PC-3 (cell line): Measurements from ENCODE around the gene TMOD2. TPM values are rescaled to one million over a fixed set of nuclear protein-coding genes. Genes with fewer than 3 reads are reported as not detected.

Source experiments
- ATAC-seq: fragments of 200-7000 bp; cut with Tn5 transposase; 2 replicates; pipeline ENCODE4 v1.9.1; 2020; ENCODE audit warnings: mild to moderate bottlenecking, moderate library complexity
- BruUV-seq: library from RNA; stranded (reverse); fragments of 400-500 nt; replicated peaks from 2 replicates; lab custom pipeline; 2021; lab: Mats Ljungman, UMichigan
- CTCF ChIA-PET: fragments of 300-600 bp; sonication (Branson Sonifier 250); formaldehyde crosslinking; loops from one replicate; lab custom pipeline; 2022; ENCODE audit warnings: antibody characterized with exemption; lab: Charles Lee
- POLR2A ChIA-PET: fragments of 300-600 bp; sonication (Branson Sonifier 250); formaldehyde crosslinking; loops from one replicate; lab custom pipeline; 2022; ENCODE audit warnings: antibody characterized with exemption; ENCODE audit not compliant: unreplicated experiment; lab: Charles Lee
- DNase-seq: peaks from one replicate; pipeline ENCODE4 v3.0.0-alpha.2; 2015
- H2AFZ ChIP-seq: fragments of 300-600 bp; sonication (generic); 2 replicates; pipeline ENCODE4 v1.6.0; 2016; ENCODE audit warnings: antibody characterized with exemption, low read length
- H3F3A ChIP-seq: fragments of 300-600 bp; sonication (generic); one replicate; pipeline ENCODE4 v1.6.0; 2017; ENCODE audit warnings: antibody characterized with exemption, low read length, control low read depth, mild to moderate bottlenecking; ENCODE audit not compliant: unreplicated experiment
- H3K27ac ChIP-seq: fragments of 300-600 bp; sonication (generic); 2 replicates; pipeline ENCODE4 v1.5.1; 2016; ENCODE audit warnings: mild to moderate bottlenecking, low read length
- H3K27me3 ChIP-seq: fragments of 300-600 bp; sonication (generic); 2 replicates; pipeline ENCODE4 v1.6.1; 2016; ENCODE audit warnings: low read length, mixed read lengths
- H3K36me3 ChIP-seq: fragments of 300-600 bp; sonication (generic); 2 replicates; pipeline ENCODE4 v1.6.1; 2016; ENCODE audit warnings: low read depth, mixed run types, low read length, mixed read lengths
- H3K4me1 ChIP-seq: fragments of 300-600 bp; sonication (generic); 2 replicates; pipeline ENCODE4 v1.5.1; 2016; ENCODE audit warnings: low read length; ENCODE audit not compliant: insufficient read depth
- H3K4me2 ChIP-seq: fragments of 300-600 bp; sonication (generic); 2 replicates; pipeline ENCODE4 v1.6.0; 2016; ENCODE audit warnings: low read length
- H3K4me3 ChIP-seq: fragments of 300-600 bp; sonication (generic); 2 replicates; pipeline ENCODE4 v1.5.1; 2016; ENCODE audit warnings: mild to moderate bottlenecking, low read length, mixed read lengths
- H3K79me2 ChIP-seq: fragments of 300-600 bp; sonication (generic); 2 replicates; pipeline ENCODE4 v1.6.1; 2017; ENCODE audit warnings: low read length, mixed read lengths
- H3K9ac ChIP-seq: fragments of 300-600 bp; sonication (generic); 2 replicates; pipeline ENCODE4 v1.6.0; 2016; ENCODE audit warnings: mild to moderate bottlenecking, low read length
- H3K9me2 ChIP-seq: fragments of 300-600 bp; sonication (generic); replicated peaks from 2 replicates; pipeline ENCODE4 v1.6.1; 2016; ENCODE audit warnings: mixed run types, low read length, mixed read lengths
- H3K9me3 ChIP-seq: fragments of 300-600 bp; sonication (generic); 2 replicates; pipeline ENCODE4 v1.6.1; 2016; ENCODE audit warnings: low read length, mixed read lengths
- H4K20me1 ChIP-seq: fragments of 300-600 bp; sonication (generic); 2 replicates; pipeline ENCODE4 v1.6.1; 2016; ENCODE audit warnings: low read length, mixed read lengths
- CTCF ChIP-seq: fragments of 300-600 bp; sonication (generic); conservative IDR thresholded peaks from 2 replicates; pipeline ENCODE4 v1.5.1; 2017; ENCODE audit warnings: antibody characterized with exemption, low read depth, mild to moderate bottlenecking, low read length
- EZH2 ChIP-seq: fragments of 300-600 bp; sonication (generic); IDR thresholded peaks from one replicate; pipeline ENCODE4 v1.6.1; 2017; ENCODE audit warnings: antibody characterized with exemption, mild to moderate bottlenecking, low read length; ENCODE audit not compliant: unreplicated experiment
- EZH2phosphoT487 ChIP-seq: fragments of 300-600 bp; sonication (generic); IDR thresholded peaks from 2 replicates; pipeline ENCODE4 v1.6.1; 2018; ENCODE audit warnings: mild to moderate bottlenecking, antibody characterized with exemption, low read length, borderline replicate concordance
- intact Hi-C: fragments of 100-400 bp; cut with micrococcal nuclease; formaldehyde crosslinking; loops from 2 replicates; pipeline ENCODE4 v1.9.0; 2023
- total RNA-seq: library from RNA; depleted of rRNA; stranded (reverse); fragments of >200 nt; gene quantifications from 2 replicates; pipeline ENCODE4 v1.2.3, GENCODE V29; 2014

TMOD2 gene
- total RNA-seq, 1 experiment from 2014 or later, result 0.95 TPM

GRCh38 chr15:51714162-51714561 is 37.2 kb upstream of the TMOD2 start:
- no peak overlapping the region for H3K9ac ChIP-seq
- intact Hi-C loops, result no loop called here
- DNase-seq, result no peak
- H3K9me2 ChIP-seq, result no peaks in the 10 kb centered on the region
- no peak overlapping the region for H3K4me2 ChIP-seq
- H3F3A ChIP-seq, result no peaks in the 10 kb centered on the region
- H3K27me3 ChIP-seq, result no peaks in the 10 kb centered on the region
- no peak overlapping the region for H2AFZ ChIP-seq
- H3K4me1 ChIP-seq, result no peaks in the 10 kb centered on the region
- no peak overlapping the region for H3K4me3 ChIP-seq
- no peaks in the 10 kb centered on the region for H3K79me2 ChIP-seq
- no peaks in the 10 kb centered on the region for H3K36me3 ChIP-seq
- ATAC-seq, result no peak
- no peaks in the 10 kb centered on the region for H3K9me3 ChIP-seq
- H3K27ac ChIP-seq, result no peak overlapping the region
- TF ChIP-seq CTCF, result no peak
- TF ChIP-seq EZH2, result no peak
- no peak for TF ChIP-seq EZH2phosphoT487
- H4K20me1 ChIP-seq, result no peaks in the 10 kb centered on the region
- POLR2A ChIA-PET, result no interaction called here
- CTCF ChIA-PET, result no interaction called here
- BruUV-seq, result no TSS peak

GRCh38 chr15:51714911-51715310 is 36.5 kb upstream of the TMOD2 start:
- POLR2A ChIA-PET, result no interaction called here
- H3K9ac ChIP-seq, result no peak overlapping the region
- H2AFZ ChIP-seq, result no peak overlapping the region
- DNase-seq (no peak), ATAC-seq (no peak)
- no peaks in the 10 kb centered on the region for H3K9me2 ChIP-seq
- H3K4me2 ChIP-seq, result no peak overlapping the region
- no peaks in the 10 kb centered on the region for H3K4me1 ChIP-seq
- BruUV-seq, result no TSS peak
- H3K27ac ChIP-seq, result no peak overlapping the region
- H3K36me3 ChIP-seq, result no peaks in the 10 kb centered on the region
- H3K9me3 ChIP-seq, result no peaks in the 10 kb centered on the region
- CTCF ChIA-PET, result no interaction called here
- H3K79me2 ChIP-seq, result no peaks in the 10 kb centered on the region
- TF ChIP-seq EZH2 (no peak), CTCF (no peak), EZH2phosphoT487 (no peak)
- no peaks in the 10 kb centered on the region for H4K20me1 ChIP-seq
- H3K27me3 ChIP-seq, result no peaks in the 10 kb centered on the region
- no peak overlapping the region for H3K4me3 ChIP-seq
- no peaks in the 10 kb centered on the region for H3F3A ChIP-seq
- intact Hi-C loops, result no loop called here

GRCh38 chr15:51718219-51718618 is 33.2 kb upstream of the TMOD2 start:
- Histone ChIP-seq H3F3A (no peaks in the 10 kb centered on the region), H3K9ac (no peak overlapping the region), H3K27me3 (no peaks in the 10 kb centered on the region), H3K36me3 (no peaks in the 10 kb centered on the region), H3K27ac (no peak overlapping the region), H4K20me1 (no peaks in the 10 kb centered on the region), H3K9me2 (no peaks in the 10 kb centered on the region), H3K4me3 (no peak overlapping the region), H3K4me1 (no peaks in the 10 kb centered on the region), H2AFZ (no peak overlapping the region), H3K4me2 (no peak overlapping the region), H3K79me2 (no peaks in the 10 kb centered on the region), H3K9me3 (no peaks in the 10 kb centered on the region)
- intact Hi-C loops, result no loop called here
- ATAC-seq (no peak), DNase-seq (no peak)
- ChIA-PET CTCF (no interaction called here), POLR2A (no interaction called here)
- no TSS peak for BruUV-seq
- TF ChIP-seq EZH2phosphoT487, result no peak
- no peak for TF ChIP-seq EZH2
- no peak for TF ChIP-seq CTCF
